Measurements from ENCODE around the gene PLS3. TPM values are rescaled to one million over a fixed set of nuclear protein-coding genes. Genes with fewer than 3 reads are reported as not detected.

The PLS3 gene
- total and polyA plus RNA-seq, 3 donors from 2014 or later, result 26.6 to 49.2 (median 35.4) TPM

DNA sequence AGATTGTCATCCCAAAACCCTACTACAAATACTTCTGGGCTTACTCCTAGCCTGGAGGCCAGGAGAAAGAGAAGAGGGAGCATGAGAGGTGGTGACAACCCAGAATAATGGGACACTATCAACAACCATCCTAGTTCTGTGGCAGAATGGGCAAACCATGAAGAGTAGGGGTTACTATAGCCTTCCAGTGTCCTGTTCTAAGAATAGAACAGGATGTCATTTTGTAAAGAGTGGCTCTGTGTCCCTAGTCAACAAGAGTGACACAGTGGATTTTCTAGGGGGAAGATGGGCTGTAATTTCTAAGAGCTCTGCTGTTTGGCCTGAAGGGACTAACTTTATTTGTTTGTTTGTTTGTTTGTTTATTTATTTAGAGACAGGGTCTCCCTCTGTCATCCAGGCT, 136.0 kb downstream of the PLS3 start:
- H3K27me3 ChIP-seq, result no peaks in the 10 kb centered on the region
- H3K4me3 ChIP-seq, result no peak overlapping the region
- H3K4me1 ChIP-seq, result no peaks in the 10 kb centered on the region
- no peaks in the 10 kb centered on the region for H3K36me3 ChIP-seq (ENCODE audit: low read depth, missing control alignments)
- TF ChIP-seq POLR2A (IDR thresholded peaks at IDR 0.05) (no peak), CTCF (IDR thresholded peaks at IDR 0.05) (no peak)
- H3K27ac ChIP-seq, result no peak overlapping the region
- intact Hi-C loops (cut with DNase I; ENCODE audit: low total_unique reads), result no loop called here
- DNase-seq, result no peak
- no peaks in the 10 kb centered on the region for H3K9me3 ChIP-seq

DNA sequence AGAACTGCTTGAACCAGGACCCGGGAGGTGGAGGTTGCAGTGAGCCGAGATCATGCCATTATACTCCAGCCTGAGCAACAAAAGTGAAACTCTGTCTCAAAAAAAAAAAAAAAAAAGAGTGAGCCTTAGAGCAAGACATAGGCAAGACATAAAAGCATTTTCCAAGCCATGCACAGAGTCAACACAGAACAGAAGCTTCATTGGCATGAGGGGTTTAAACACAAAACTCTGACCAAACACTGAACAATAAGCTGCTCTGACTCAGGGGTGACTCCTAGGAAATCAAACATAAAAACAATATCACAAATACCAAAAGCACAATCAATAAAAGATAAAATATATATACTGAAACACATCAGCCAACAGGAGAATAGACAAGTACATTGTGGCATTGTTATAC, 136.8 kb downstream of the PLS3 start:
- intact Hi-C loops (cut with DNase I; ENCODE audit: low total_unique reads), result no loop called here
- TF ChIP-seq CTCF (IDR thresholded peaks at IDR 0.05), result no peak
- TF ChIP-seq POLR2A (IDR thresholded peaks at IDR 0.05), result no peak
- Histone ChIP-seq H3K27me3 (no peaks in the 10 kb centered on the region), H3K4me3 (no peak overlapping the region), H3K9me3 (no peaks in the 10 kb centered on the region), H3K4me1 (no peaks in the 10 kb centered on the region), H3K36me3 (ENCODE audit: low read depth, missing control alignments) (no peaks in the 10 kb centered on the region), H3K27ac (no peak overlapping the region)
- DNase-seq, result no peak
- 95 to 100% methylated on average over 2 of the region's 2 CpGs for WGBS, 2 donors

Small RNA genes within 50 kb of the gene (small RNA-seq; reads per million reads assigned to genes)
- gene RF00264, result 0 to 0.28 reads per million in 2 donors
